ENCODE results near the gene TBX3.

The TBX3 gene

GRCh38 chr12:114655934-114656749, 27.8 kb downstream of the TBX3 start:
- TF ChIP-seq PATZ1 (CRISPR knock-in tag; IDR thresholded peaks at IDR 0.05; ENCODE audit: borderline replicate concordance) (no peak), GLIS3 (CRISPR knock-in tag; IDR thresholded peaks at IDR 0.05) (no peak), ZNF8 (CRISPR knock-in tag; IDR thresholded peaks at IDR 0.05) (no peak), ZC3H10 (CRISPR knock-in tag; IDR thresholded peaks at IDR 0.05) (no peak), TOX (CRISPR knock-in tag; IDR thresholded peaks at IDR 0.05; ENCODE audit: borderline replicate concordance) (no peak), ARNTL (CRISPR knock-in tag; IDR thresholded peaks at IDR 0.05; ENCODE audit: borderline replicate concordance, low read depth) (no peak)
- no peak for ATAC-seq

- TF ChIP-seq TCF4 (CRISPR knock-in tag; IDR thresholded peaks at IDR 0.05; ENCODE audit: borderline replicate concordance), result no peak
- TF ChIP-seq TOX (CRISPR knock-in tag; IDR thresholded peaks at IDR 0.05; ENCODE audit: borderline replicate concordance), result no peak
- no peak for TF ChIP-seq ZNF565 (CRISPR knock-in tag; conservative IDR thresholded peaks at IDR 0.05; ENCODE audit: low read depth)
- TF ChIP-seq POU6F1 (CRISPR knock-in tag; IDR thresholded peaks at IDR 0.05; ENCODE audit: borderline replicate concordance, low read depth), result no peak
- no peak for TF ChIP-seq ZNF70 (CRISPR knock-in tag; IDR thresholded peaks at IDR 0.05)
- no peak for TF ChIP-seq ESRRG (CRISPR knock-in tag; IDR thresholded peaks at IDR 0.05)
- TF ChIP-seq ISL1 (CRISPR knock-in tag; IDR thresholded peaks at IDR 0.05), result no peak
- TF ChIP-seq SNAI2 (CRISPR knock-in tag; IDR thresholded peaks at IDR 0.05), result no peak
- TF ChIP-seq PPARA (CRISPR knock-in tag; IDR thresholded peaks at IDR 0.05; ENCODE audit: borderline replicate concordance), result no peak
- TF ChIP-seq OSR1 (CRISPR knock-in tag; IDR thresholded peaks at IDR 0.05), result no peak
- TF ChIP-seq TSHZ2 (CRISPR knock-in tag; IDR thresholded peaks at IDR 0.05), result no peak
- TF ChIP-seq ZNF8 (CRISPR knock-in tag; IDR thresholded peaks at IDR 0.05), result no peak
- TF ChIP-seq GLIS3 (CRISPR knock-in tag; IDR thresholded peaks at IDR 0.05), result no peak
- TF ChIP-seq PATZ1 (CRISPR knock-in tag; IDR thresholded peaks at IDR 0.05; ENCODE audit: borderline replicate concordance), result no peak
- no peak for TF ChIP-seq CSDC2 (CRISPR knock-in tag; IDR thresholded peaks at IDR 0.05)
- no peak for TF ChIP-seq ZFP30 (CRISPR knock-in tag; IDR thresholded peaks at IDR 0.05)
- no peak for ATAC-seq
Observed at GRCh38 chr12:114649585-114649984, 34.4 kb downstream of the TBX3 start.

- ATAC-seq, result no peak
- TF ChIP-seq ESRRG (CRISPR knock-in tag; IDR thresholded peaks at IDR 0.05), result no peak
- no peak for TF ChIP-seq BACH2 (CRISPR knock-in tag; IDR thresholded peaks at IDR 0.05; ENCODE audit: borderline replicate concordance)
- TF ChIP-seq PATZ1 (CRISPR knock-in tag; IDR thresholded peaks at IDR 0.05; ENCODE audit: borderline replicate concordance), result no peak
- no peak for TF ChIP-seq OSR1 (CRISPR knock-in tag; IDR thresholded peaks at IDR 0.05)
- no peak for TF ChIP-seq CSRNP3 (CRISPR knock-in tag; IDR thresholded peaks at IDR 0.05)
- no peak for TF ChIP-seq TSHZ2 (CRISPR knock-in tag; IDR thresholded peaks at IDR 0.05)
- no peak for TF ChIP-seq ISL1 (CRISPR knock-in tag; IDR thresholded peaks at IDR 0.05)
- no peak for TF ChIP-seq GLIS3 (CRISPR knock-in tag; IDR thresholded peaks at IDR 0.05)
Observed at GRCh38 chr12:114648711-114649110, 35.3 kb downstream of the TBX3 start.
